Astrocyte (in vitro differentiated cells and primary cell): ENCODE measurements around the gene AUTS2.

ENCODE experiments used
- CTCF ChIP-seq: IDR thresholded peaks from 2 replicates; pipeline ENCODE4 v1.5.1; 2011; ENCODE audit warnings: low read depth, mild to moderate bottlenecking, inconsistent platforms, low read length, moderate library complexity; ENCODE audit not compliant: insufficient read depth
- EZH2 ChIP-seq: IDR thresholded peaks from 2 replicates; pipeline ENCODE4 v1.6.1; 2012; ENCODE audit warnings: mild to moderate bottlenecking, low read length, inconsistent platforms; ENCODE audit not compliant: insufficient read depth

DNA sequence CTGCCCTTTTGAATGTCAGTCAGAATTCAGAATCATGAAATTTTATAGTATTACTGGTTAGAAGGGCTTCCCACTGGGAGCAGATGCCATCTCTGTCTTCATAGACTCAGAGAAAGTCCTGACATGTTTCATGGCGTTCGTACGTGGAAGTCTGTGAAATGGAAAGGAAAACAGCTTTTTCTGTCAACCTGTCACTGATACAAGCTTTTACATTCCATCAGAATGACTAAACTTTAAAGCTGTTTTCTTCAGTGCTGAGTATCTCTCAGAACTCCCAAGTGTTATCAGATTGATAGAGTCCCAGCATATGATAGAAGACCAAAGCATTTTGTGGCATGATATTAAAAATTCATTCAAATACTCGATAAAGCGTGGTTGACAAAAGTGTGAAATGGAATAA is 807.0 kb downstream of the AUTS2 start:
- no peak for TF ChIP-seq EZH2
- no peak for TF ChIP-seq CTCF
